NCI-H1092 (cell line): Measurements from ENCODE around the gene ERVH48-1.
"Not testable (repeated sequence)": the region's sequence is repeated elsewhere in the genome, so short reads cannot be mapped to it uniquely, and the experiment has no call there.

Experiments
- DNase-seq: peaks from one replicate; lab custom pipeline; 2025; lab: John Stamatoyannopoulos, UW

ERVH48-1 gene

GRCh38 chr21:42938606-42938995 lies 13.2 kb upstream of the ERVH48-1 start:
- not testable (repeated sequence) for DNase-seq

- DNase-seq = no peak
These were observed 12.7 kb upstream of the ERVH48-1 start for GRCh38 chr21:42937960-42938605.

- DNase-seq = not testable (repeated sequence)
These were observed 11.9 kb upstream of the ERVH48-1 start for GRCh38 chr21:42937034-42937940.

GRCh38 chr21:42936360-42936759 lies 10.9 kb upstream of the ERVH48-1 start:
- not testable (repeated sequence) for DNase-seq

GRCh38 chr21:42933973-42934372 lies 8.5 kb upstream of the ERVH48-1 start:
- not testable (repeated sequence) for DNase-seq

- DNase-seq = not testable (repeated sequence)
These were observed 7.9 kb upstream of the ERVH48-1 start for GRCh38 chr21:42933137-42933970.

- DNase-seq = not testable (repeated sequence)
These were observed 7.1 kb upstream of the ERVH48-1 start for GRCh38 chr21:42932378-42933136.

GRCh38 chr21:42931560-42932235 lies 6.3 kb upstream of the ERVH48-1 start:
- DNase-seq = no peak

GRCh38 chr21:42929969-42930368 lies 4.5 kb upstream of the ERVH48-1 start:
- no peak for DNase-seq

- DNase-seq = not testable (repeated sequence)
These were observed 2.2 kb upstream of the ERVH48-1 start for GRCh38 chr21:42927474-42928200.

GRCh38 chr21:42924433-42924751 lies 1.0 kb downstream of the ERVH48-1 start:
- no peak for DNase-seq

GRCh38 chr21:42923553-42924432 lies 1.6 kb downstream of the ERVH48-1 start:
- peak; percentile 94 for DNase-seq

GRCh38 chr21:42922918-42923317 lies 2.5 kb downstream of the ERVH48-1 start:
- DNase-seq = no peak

GRCh38 chr21:42921927-42922326 lies 3.5 kb downstream of the ERVH48-1 start:
- no peak for DNase-seq

- no peak for DNase-seq
These were observed 7.1 kb downstream of the ERVH48-1 start for GRCh38 chr21:42918291-42918690.

- DNase-seq = no peak
These were observed 12.0 kb downstream of the ERVH48-1 start for GRCh38 chr21:42913476-42913875.

- DNase-seq = not testable (repeated sequence)
These were observed 13.5 kb downstream of the ERVH48-1 start for GRCh38 chr21:42911920-42912319.

- not testable (repeated sequence) for DNase-seq
These were observed 16.9 kb downstream of the ERVH48-1 start for GRCh38 chr21:42908484-42908883.

- no peak for DNase-seq
These were observed 19.2 kb downstream of the ERVH48-1 start for GRCh38 chr21:42906233-42906632.
